Measurements from ENCODE around the gene IL11. TPM values are rescaled to one million over a fixed set of nuclear protein-coding genes. Genes with fewer than 3 reads are reported as not detected.

Gene IL11
- total RNA-seq, 4 donors from 2014 or later, result 0.66 TPM; not detected in 3

DNA sequence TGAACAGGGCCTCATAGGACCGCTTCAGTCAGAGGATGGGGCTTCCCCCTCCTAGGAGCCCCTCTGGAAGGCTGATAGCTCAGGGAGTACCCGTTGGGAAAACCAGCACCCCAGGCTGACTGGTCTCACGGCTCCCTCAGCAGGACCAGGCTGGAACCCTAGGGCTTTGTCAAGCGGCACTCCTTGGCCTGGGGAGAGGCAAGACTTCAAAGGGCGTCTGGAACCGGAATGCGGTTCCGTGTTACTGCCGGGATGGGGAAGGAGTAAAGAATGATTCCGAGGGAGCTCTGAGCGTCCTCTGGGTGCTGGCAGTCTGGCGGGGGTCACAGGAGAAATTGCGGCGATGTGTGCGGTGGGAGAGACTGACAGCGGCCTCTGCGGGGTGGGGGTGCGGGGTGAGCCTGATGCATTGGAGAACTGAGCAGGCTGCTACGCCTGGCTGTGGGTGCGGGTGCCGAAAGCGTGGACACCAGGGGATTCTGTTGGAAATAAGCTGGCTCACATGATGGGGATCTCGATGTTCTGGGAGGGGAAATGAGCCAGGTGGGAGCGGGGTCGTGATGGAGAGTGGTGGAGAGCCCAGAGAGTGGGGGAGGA is 17.6 kb downstream of the IL11 start:
- intact Hi-C loops (cut with DNase I; ENCODE audit: low total_unique reads), result no loop called here
- Histone ChIP-seq H3K4me1 (peaks cover 0 to 15% of the 10 kb centered on the region in 2 donors), H3K27ac (no peak overlapping the region), H3K27me3 (peaks cover 39 to 57% (median 54%) of the 10 kb centered on the region in 3 donors), H3K9me3 (no peaks in the 10 kb centered on the region), H3K4me3 (no peak overlapping the region), H3K36me3 (no peaks in the 10 kb centered on the region)
- in situ Hi-C loops (cut with MboI; ENCODE audit: low sequenced_read_pairs in 4 of 4), result no loop called here
- ATAC-seq (no peak), DNase-seq (no peak)
- TF ChIP-seq, protein P1, sequence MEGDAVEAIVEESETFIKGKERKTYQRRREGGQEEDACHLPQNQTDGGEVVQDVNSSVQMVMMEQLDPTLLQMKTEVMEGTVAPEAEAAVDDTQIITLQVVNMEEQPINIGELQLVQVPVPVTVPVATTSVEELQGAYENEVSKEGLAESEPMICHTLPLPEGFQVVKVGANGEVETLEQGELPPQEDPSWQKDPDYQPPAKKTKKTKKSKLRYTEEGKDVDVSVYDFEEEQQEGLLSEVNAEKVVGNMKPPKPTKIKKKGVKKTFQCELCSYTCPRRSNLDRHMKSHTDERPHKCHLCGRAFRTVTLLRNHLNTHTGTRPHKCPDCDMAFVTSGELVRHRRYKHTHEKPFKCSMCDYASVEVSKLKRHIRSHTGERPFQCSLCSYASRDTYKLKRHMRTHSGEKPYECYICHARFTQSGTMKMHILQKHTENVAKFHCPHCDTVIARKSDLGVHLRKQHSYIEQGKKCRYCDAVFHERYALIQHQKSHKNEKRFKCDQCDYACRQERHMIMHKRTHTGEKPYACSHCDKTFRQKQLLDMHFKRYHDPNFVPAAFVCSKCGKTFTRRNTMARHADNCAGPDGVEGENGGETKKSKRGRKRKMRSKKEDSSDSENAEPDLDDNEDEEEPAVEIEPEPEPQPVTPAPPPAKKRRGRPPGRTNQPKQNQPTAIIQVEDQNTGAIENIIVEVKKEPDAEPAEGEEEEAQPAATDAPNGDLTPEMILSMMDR (IDR thresholded peaks at IDR 0.05 in 4 of 5, conservative IDR thresholded peaks at IDR 0.05 in 1 of 5), result no peak
- no peak for TF ChIP-seq POLR2A (IDR thresholded peaks at IDR 0.05)

DNA sequence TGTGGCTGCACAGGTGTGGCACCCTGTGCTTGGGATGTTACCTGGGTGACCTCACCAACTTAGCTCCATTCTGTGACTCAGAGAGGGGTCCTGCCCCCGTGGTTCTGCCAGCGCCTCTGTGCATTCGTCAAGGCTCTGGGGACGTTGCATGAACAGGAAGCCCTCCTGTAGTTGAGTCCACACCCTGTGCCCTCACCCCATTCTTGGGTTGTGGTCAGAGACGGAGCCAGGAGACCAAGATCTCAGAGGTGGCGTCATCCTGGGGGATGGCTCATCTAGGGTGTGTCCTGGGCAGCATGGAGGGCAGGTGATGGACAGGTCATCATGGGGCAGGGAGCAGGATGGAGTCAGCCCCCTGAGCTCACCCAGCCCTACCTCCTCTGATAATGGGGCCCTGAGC is 18.2 kb downstream of the IL11 start:
- peaks cover 39 to 57% (median 54%) of the 10 kb centered on the region in 3 donors for H3K27me3 ChIP-seq
- intact Hi-C loops (cut with DNase I; ENCODE audit: low total_unique reads) (no loop called here), in situ Hi-C loops (cut with MboI; ENCODE audit: low sequenced_read_pairs in 4 of 4) (no loop called here)
- peaks cover 0 to 15% of the 10 kb centered on the region in 2 donors for H3K4me1 ChIP-seq
- no peaks in the 10 kb centered on the region for H3K36me3 ChIP-seq
- no peaks in the 10 kb centered on the region for H3K9me3 ChIP-seq
- H3K4me3 ChIP-seq, result no peak overlapping the region
- TF ChIP-seq POLR2A (IDR thresholded peaks at IDR 0.05), result no peak
- TF ChIP-seq, protein P1 (IDR thresholded peaks at IDR 0.05 in 4 of 5, conservative IDR thresholded peaks at IDR 0.05 in 1 of 5), result no peak
- ATAC-seq (no peak), DNase-seq (no peak)
- H3K27ac ChIP-seq, result no peak overlapping the region

DNA sequence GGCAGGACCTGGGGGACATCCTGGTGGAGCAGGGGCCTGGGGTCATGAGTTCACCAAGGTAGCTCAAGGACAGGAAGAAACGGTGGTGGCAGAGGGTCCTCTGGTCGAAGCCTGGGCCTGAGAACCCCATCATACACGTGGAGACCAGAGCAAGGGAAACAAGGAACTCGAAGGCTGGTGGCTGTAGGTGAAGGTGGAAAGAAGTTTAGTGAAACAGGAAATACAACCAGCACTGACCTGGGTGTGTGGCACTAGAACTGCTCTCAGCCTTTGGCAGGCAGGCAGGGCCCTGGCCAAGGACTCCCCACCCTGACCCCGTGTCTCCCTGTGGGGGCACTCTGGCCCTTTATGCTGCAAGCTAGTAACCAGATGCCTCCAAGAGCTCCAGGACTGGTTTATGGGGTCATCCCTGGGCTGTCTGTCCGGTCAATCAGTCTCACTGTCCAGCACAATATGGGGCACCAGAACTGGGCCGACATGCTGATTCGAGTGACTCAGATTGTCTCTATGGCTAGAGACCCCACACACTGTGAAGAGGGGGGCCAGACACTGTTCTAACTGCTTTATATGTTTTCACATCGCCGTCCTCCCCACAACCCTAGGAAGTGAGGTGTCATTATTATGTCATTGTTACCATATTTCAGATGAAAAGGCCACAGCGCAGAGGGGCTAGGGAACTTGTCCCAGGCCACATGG is 19.5 kb downstream of the IL11 start:
- no peak for TF ChIP-seq POLR2A (IDR thresholded peaks at IDR 0.05)
- H3K36me3 ChIP-seq, result no peaks in the 10 kb centered on the region
- H3K9me3 ChIP-seq, result no peaks in the 10 kb centered on the region
- H3K27me3 ChIP-seq, result peaks cover 39 to 52% (median 46%) of the 10 kb centered on the region in 3 donors
- in situ Hi-C loops (cut with MboI; ENCODE audit: low sequenced_read_pairs in 4 of 4) (no loop called here), intact Hi-C loops (cut with DNase I; ENCODE audit: low total_unique reads) (no loop called here)
- H3K4me1 ChIP-seq, result peaks cover 0 to 15% of the 10 kb centered on the region in 2 donors
- H3K4me3 ChIP-seq, result no peak overlapping the region
- ATAC-seq (no peak), DNase-seq (no peak)
- H3K27ac ChIP-seq, result no peak overlapping the region

DNA sequence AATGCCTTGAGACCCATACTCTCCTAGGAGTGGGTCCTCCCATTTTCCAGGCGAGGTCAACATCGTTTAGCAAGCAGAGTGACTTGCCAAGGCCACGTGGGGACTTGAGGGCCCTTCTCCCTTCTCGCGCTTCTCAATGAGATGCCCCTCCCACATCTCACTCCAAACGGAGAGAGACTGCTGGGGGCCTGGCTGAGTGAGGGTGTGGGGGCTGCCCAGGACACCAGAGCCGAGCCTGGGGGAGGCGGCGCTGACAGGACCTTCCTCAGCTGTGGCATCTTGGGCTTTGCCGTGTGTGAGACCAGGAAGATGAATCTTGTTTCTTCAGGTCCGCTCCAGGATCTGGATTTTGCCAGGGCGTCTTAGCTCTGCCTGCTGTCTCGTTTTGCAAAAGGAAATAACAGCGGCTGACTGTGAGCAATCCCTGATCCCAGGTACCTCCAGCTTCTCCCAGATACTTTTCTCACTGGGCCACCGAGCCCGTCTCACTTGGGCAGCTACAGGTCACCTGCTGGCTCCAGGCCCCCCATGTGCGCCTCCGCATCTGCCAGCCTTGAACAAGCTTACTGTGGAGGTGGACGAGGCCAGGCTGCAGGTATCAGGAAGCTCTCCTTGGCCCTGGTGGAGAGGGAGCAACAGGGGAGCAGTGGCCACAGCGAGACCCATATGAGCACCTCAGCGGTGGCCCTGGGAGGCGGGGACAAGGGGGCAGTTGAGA is 21.8 kb downstream of the IL11 start:
- in situ Hi-C loops (cut with MboI; ENCODE audit: low sequenced_read_pairs in 4 of 4), result no loop called here
- TF ChIP-seq, protein P1 (IDR thresholded peaks at IDR 0.05 in 4 of 5, conservative IDR thresholded peaks at IDR 0.05 in 1 of 5), result no peak
- no peak for TF ChIP-seq POLR2A (IDR thresholded peaks at IDR 0.05)

DNA sequence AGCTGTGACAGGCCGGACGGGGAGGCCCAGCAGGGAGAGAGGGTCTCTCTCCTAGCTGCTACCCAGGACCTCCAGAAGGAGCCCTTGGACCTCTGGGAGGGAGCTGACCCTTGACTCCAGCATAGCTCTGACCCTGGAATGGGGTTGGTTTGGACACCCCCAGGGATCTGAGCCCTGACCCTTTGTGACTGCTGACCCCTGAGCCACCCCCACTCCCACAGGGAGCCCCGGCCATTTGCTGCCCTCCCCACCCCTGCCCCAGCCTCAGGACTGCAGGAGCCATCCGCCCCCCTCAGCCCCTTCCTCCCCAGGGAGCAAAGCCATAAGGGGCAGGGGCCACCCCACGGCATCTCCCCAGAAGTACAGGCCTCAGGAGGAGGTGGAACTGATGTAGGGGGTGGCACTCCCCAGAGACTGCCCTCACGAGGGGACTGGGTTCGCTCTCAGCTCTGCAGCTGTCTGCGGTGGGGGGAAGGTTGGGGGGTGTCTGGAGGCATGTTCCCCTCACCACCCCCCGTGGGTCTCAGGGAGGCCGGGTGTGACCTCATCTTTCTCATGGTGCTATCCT is 22.7 kb downstream of the IL11 start:
- in situ Hi-C loops (cut with MboI; ENCODE audit: low sequenced_read_pairs in 4 of 4), result no loop called here
- H3K27ac ChIP-seq, result no peak overlapping the region
- intact Hi-C loops (cut with DNase I; ENCODE audit: low total_unique reads), result no loop called here
- no peaks in the 10 kb centered on the region for H3K9me3 ChIP-seq
- TF ChIP-seq, protein P1 (IDR thresholded peaks at IDR 0.05 in 4 of 5, conservative IDR thresholded peaks at IDR 0.05 in 1 of 5), result no peak
- TF ChIP-seq POLR2A (IDR thresholded peaks at IDR 0.05), result no peak
- H3K4me1 ChIP-seq, result no peaks in the 10 kb centered on the region
- ATAC-seq (no peak), DNase-seq (no peak)
- H3K36me3 ChIP-seq, result peaks cover 0 to 12% of the 10 kb centered on the region in 2 donors
- peaks cover 13 to 23% (median 15%) of the 10 kb centered on the region in 3 donors for H3K27me3 ChIP-seq
- H3K4me3 ChIP-seq, result no peak overlapping the region

More for the DNA sequence above, 21.8 kb downstream of the IL11 start:
- intact Hi-C loops (cut with DNase I; ENCODE audit: low total_unique reads), result no loop called here
- H3K36me3 ChIP-seq, result peaks cover 0 to 4% of the 10 kb centered on the region in 2 donors
- DNase-seq, result no peak
- H3K4me3 ChIP-seq, result no peak overlapping the region
- H3K4me1 ChIP-seq, result peaks cover 0 to 5% of the 10 kb centered on the region in 2 donors
- no peaks in the 10 kb centered on the region for H3K9me3 ChIP-seq
- H3K27me3 ChIP-seq, result peaks cover 23 to 32% (median 24%) of the 10 kb centered on the region in 3 donors
- no peak overlapping the region for H3K27ac ChIP-seq
- no peak for ATAC-seq
